Measurements from ENCODE around the gene PTGER4.

DNA sequence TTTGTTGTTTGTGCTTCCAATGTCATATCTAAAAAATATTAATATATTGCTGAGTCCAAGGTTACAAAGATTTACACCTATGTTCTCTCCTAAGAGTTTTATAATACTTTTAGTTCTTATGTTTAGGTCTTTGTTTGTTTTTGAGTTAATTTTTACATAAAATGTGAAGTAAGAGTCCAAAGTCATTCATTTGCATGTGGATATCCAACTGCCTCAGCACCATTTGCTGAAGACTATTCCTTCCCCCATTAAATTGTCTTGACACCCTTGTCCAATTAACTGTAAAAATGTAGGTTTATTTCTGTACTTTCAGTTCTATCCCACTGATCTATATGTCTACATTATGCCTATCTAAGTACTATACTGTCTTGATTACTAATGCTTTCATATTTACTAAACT is 40.4 kb downstream of the PTGER4 start:
- TF ChIP-seq POLR2AphosphoS5 (IDR thresholded peaks at IDR 0.05) (no peak), POLR2A (IDR thresholded peaks at IDR 0.05) (no peak)
